Endothelial cell of umbilical vein (primary cell): Measurements from ENCODE around the gene GRID2. TPM values are rescaled to one million over a fixed set of nuclear protein-coding genes. Genes with fewer than 3 reads are reported as not detected.

ENCODE experiments used
- BruUV-seq: library from RNA; stranded (reverse); fragments of 400-500 nt; replicated peaks from 2 replicates; lab custom pipeline; 2021; lab: Mats Ljungman, UMichigan
- CTCF ChIA-PET: fragments of 300-600, 350-600 bp; sonication (Branson Sonifier 250); formaldehyde crosslinking; loops from one replicate; lab custom pipeline; 2021; ENCODE audit warnings: antibody characterized with exemption, inconsistent platforms; lab: Charles Lee
- POLR2A ChIA-PET: fragments of 300-600, 350-600 bp; sonication (Branson Sonifier 250); formaldehyde crosslinking; loops from one replicate; lab custom pipeline; 2021; ENCODE audit warnings: antibody characterized with exemption, inconsistent platforms; lab: Charles Lee
- DNase-seq: peaks from one replicate; pipeline ENCODE4 v3.0.0-alpha.2; 2011; ENCODE audit warnings: low read depth, low spot score
- FAIRE-seq: peaks from 2 replicates; lab custom pipeline; 2011; peaks lifted over from hg19 to GRCh38; lab: Jason Lieb, UNC
- H2AFZ ChIP-seq: 2 replicates; pipeline ENCODE4 v1.6.0; 2012; ENCODE audit warnings: low read depth, low read length, control low read depth, inconsistent platforms
- H3K27ac ChIP-seq: 2 replicates; pipeline ENCODE4 v1.5.1; 2011; ENCODE audit warnings: low read depth, mild to moderate bottlenecking, control low read depth, low read length, moderate library complexity; ENCODE audit not compliant: insufficient read depth
- H3K27me3 ChIP-seq, 2 experiments: 2 replicates each; pipeline versions ENCODE4 v1.6.0 to v1.6.1; 2011; ENCODE audit warnings: low read length in 2 of 2, mixed read lengths in 1 of 2; ENCODE audit not compliant: control insufficient read depth in 2 of 2, insufficient read depth in 2 of 2
- H3K36me3 ChIP-seq, 2 experiments: 2 replicates in 1 of 2; 3 replicates in 1 of 2; pipeline ENCODE4 v1.5.1; 2011; ENCODE audit warnings: low read length in 2 of 2, mild to moderate bottlenecking in 1 of 2, moderate library complexity in 1 of 2; ENCODE audit not compliant: control insufficient read depth in 2 of 2, insufficient read depth in 2 of 2; ENCODE audit errors: extremely low read depth in 1 of 2
- H3K4me1 ChIP-seq: 3 replicates; pipeline ENCODE4 v1.5.1; 2011; ENCODE audit warnings: mild to moderate bottlenecking, low read length; ENCODE audit not compliant: control insufficient read depth, insufficient read depth; ENCODE audit errors: extremely low read depth
- H3K4me2 ChIP-seq: 2 replicates; pipeline ENCODE4 v1.6.1; 2011; ENCODE audit warnings: low read length, control low read depth, mixed read lengths; ENCODE audit not compliant: insufficient read depth
- H3K4me3 ChIP-seq, 3 experiments: fragments of 200-600 bp in 1 of 3; sonication (generic), shearing (Covaris generic) in 1 of 3; replicated peaks in 1 of 3; 2 replicates each; pipeline ENCODE4 v1.5.1; 2011 to 2016; ENCODE audit warnings: control low read depth in 3 of 3, low read length in 3 of 3, mild to moderate bottlenecking in 2 of 3, inconsistent platforms in 1 of 3, low read depth in 1 of 3, moderate library complexity in 1 of 3; ENCODE audit not compliant: insufficient read depth in 1 of 3
- H3K79me2 ChIP-seq: 2 replicates; pipeline ENCODE4 v1.6.0; 2012; ENCODE audit warnings: low read length, inconsistent platforms; ENCODE audit not compliant: control insufficient read depth, insufficient read depth
- H3K9ac ChIP-seq: replicated peaks from 2 replicates; pipeline ENCODE3; 2011; ENCODE audit warnings: low read length, control low read depth; ENCODE audit not compliant: insufficient read depth; ENCODE audit errors: extremely low read depth
- H3K9me1 ChIP-seq: replicated peaks from 3 replicates; pipeline ENCODE4 v1.6.0; 2011; ENCODE audit warnings: mild to moderate bottlenecking, low read length; ENCODE audit not compliant: control insufficient read depth, insufficient read depth; ENCODE audit errors: extremely low read depth
- H3K9me3 ChIP-seq: replicated peaks from 2 replicates; pipeline ENCODE4 v1.5.1; 2012; ENCODE audit warnings: low read length, inconsistent platforms; ENCODE audit not compliant: control insufficient read depth, insufficient read depth
- H4K20me1 ChIP-seq: replicated peaks from 2 replicates; pipeline ENCODE3; 2011; ENCODE audit warnings: mild to moderate bottlenecking, low read length; ENCODE audit not compliant: control insufficient read depth, insufficient read depth; ENCODE audit errors: extremely low read depth
- CTCF ChIP-seq, 2 donors: IDR thresholded peaks; 1 replicate in 1 of 2; 2 replicates in 1 of 2; pipeline ENCODE4 v1.5.1; 2011; ENCODE audit warnings: low read length in 2 of 2, mild to moderate bottlenecking in 2 of 2, moderate library complexity in 2 of 2, control low read depth in 1 of 2, inconsistent platforms in 1 of 2, low read depth in 1 of 2; ENCODE audit not compliant: insufficient read depth in 1 of 2; ENCODE audit errors: extremely low read depth in 1 of 2
- EZH2 ChIP-seq: IDR thresholded peaks from 2 replicates; pipeline ENCODE4 v1.6.1; 2012; ENCODE audit warnings: borderline replicate concordance, low read depth, mild to moderate bottlenecking, moderate library complexity, low read length, inconsistent platforms; ENCODE audit not compliant: severe bottlenecking
- FOS ChIP-seq: IDR thresholded peaks from 2 replicates; pipeline ENCODE4 v1.6.1; 2011; ENCODE audit warnings: mild to moderate bottlenecking, low read length, moderate library complexity, borderline replicate concordance; ENCODE audit not compliant: insufficient read depth
- GATA2 ChIP-seq: IDR thresholded peaks from 2 replicates; pipeline ENCODE4 v1.7.0; 2011; ENCODE audit warnings: low read depth, mild to moderate bottlenecking, moderate library complexity, mixed read lengths, low read length; ENCODE audit not compliant: insufficient read length, insufficient read depth
- JUN ChIP-seq: IDR thresholded peaks from 2 replicates; pipeline ENCODE4 v1.6.1; 2011; ENCODE audit warnings: borderline replicate concordance, low read depth; ENCODE audit not compliant: insufficient read length, insufficient read depth
- MAX ChIP-seq: IDR thresholded peaks from 2 replicates; pipeline ENCODE4 v1.6.1; 2011; ENCODE audit not compliant: insufficient read depth, insufficient read length
- MYC ChIP-seq: IDR thresholded peaks from one replicate; pipeline ENCODE4 v1.6.1; 2011; ENCODE audit warnings: mild to moderate bottlenecking, low read depth, low read length
- POLR2A ChIP-seq: IDR thresholded peaks from 2 replicates; pipeline ENCODE4 v1.6.1; 2012; ENCODE audit warnings: low read depth, mild to moderate bottlenecking, control low read depth, low read length
- POLR2AphosphoS5 ChIP-seq: IDR thresholded peaks from 2 replicates; pipeline ENCODE4 v1.6.1; 2012; ENCODE audit warnings: low read depth, mild to moderate bottlenecking, control low read depth, low read length, moderate library complexity; ENCODE audit not compliant: insufficient read depth
- dilution Hi-C: fragments of 300-500 bp; cut with MboI; formaldehyde crosslinking; loops from one replicate; pipeline ENCODE4 v1.15.0; 2019; ENCODE audit warnings: low sequenced_read_pairs; ENCODE audit not compliant: extremely low pct_ligation_motif_present
- intact Hi-C: fragments of 100-400 bp; cut with micrococcal nuclease; formaldehyde crosslinking; loops from one replicate; pipeline ENCODE4 v1.10.0; 2022
- polyA plus RNA-seq, 4 experiments: library from polyadenylated mRNA; depleted of rRNA in 3 of 4; stranded (reverse) in 3 of 4; unstranded in 1 of 4; fragments of >200 nt; gene quantifications; 2 replicates each; pipeline versions ENCODE4 v1.2.1 to v1.2.3, GENCODE V29; 2011 to 2012; ENCODE audit warnings: missing spikeins in 1 of 4
- total RNA-seq: library from RNA; stranded (reverse); gene quantifications from 2 replicates; pipeline ENCODE4 v1.2.3, GENCODE V29; 2021

GRID2 gene
- total and polyA plus RNA-seq, 2 donors (not counting 3 experiments of a cell fraction or from before 2014, with no cell fraction given), result not detected

GRCh38 chr4:92791871-92792440 lies 488.2 kb downstream of the GRID2 start:
- no peak overlapping the region for H3K4me3 ChIP-seq
- H2AFZ ChIP-seq, result peak overlapping the region; percentile 44
- FAIRE-seq (no peak), DNase-seq (peak; percentile 66)
- intact Hi-C loops, result no loop called here
- H3K9ac ChIP-seq, result no peak overlapping the region
- H3K79me2 ChIP-seq, result no peaks in the 10 kb centered on the region
- TF ChIP-seq FOS (no peak), MAX (no peak), POLR2AphosphoS5 (no peak), POLR2A (no peak), MYC (no peak), EZH2 (no peak), GATA2 (no peak), JUN (no peak), CTCF (IDR thresholded peaks at IDR 0.05; ENCODE audit: extremely low read depth in 1 of 2, insufficient read depth in 1 of 2, low read depth in 1 of 2, low read length in 2 of 2) (no peak)
- peaks cover 3% of the 10 kb centered on the region for H3K4me1 ChIP-seq
- H3K4me2 ChIP-seq, result no peak overlapping the region
- H4K20me1 ChIP-seq, result no peaks in the 10 kb centered on the region
- CTCF ChIA-PET, result interaction anchor here (1.0 to 1.1 kb wide), 2 partner anchors 10 to 113 kb away, joined by 3 read pairs; no protein-coding TSS in a partner anchor
- no TSS peak for BruUV-seq
- POLR2A ChIA-PET, result no interaction called here
- no peaks in the 10 kb centered on the region for H3K9me3 ChIP-seq
- dilution Hi-C loops, result no loop called here
- H3K27ac ChIP-seq, result no peak overlapping the region
- H3K27me3 ChIP-seq, result no peaks in the 10 kb centered on the region
- H3K36me3 ChIP-seq, result no peaks in the 10 kb centered on the region
- no peaks in the 10 kb centered on the region for H3K9me1 ChIP-seq
